ENCODE measurements around the gene MAP7D2.

Gene MAP7D2

DNA sequence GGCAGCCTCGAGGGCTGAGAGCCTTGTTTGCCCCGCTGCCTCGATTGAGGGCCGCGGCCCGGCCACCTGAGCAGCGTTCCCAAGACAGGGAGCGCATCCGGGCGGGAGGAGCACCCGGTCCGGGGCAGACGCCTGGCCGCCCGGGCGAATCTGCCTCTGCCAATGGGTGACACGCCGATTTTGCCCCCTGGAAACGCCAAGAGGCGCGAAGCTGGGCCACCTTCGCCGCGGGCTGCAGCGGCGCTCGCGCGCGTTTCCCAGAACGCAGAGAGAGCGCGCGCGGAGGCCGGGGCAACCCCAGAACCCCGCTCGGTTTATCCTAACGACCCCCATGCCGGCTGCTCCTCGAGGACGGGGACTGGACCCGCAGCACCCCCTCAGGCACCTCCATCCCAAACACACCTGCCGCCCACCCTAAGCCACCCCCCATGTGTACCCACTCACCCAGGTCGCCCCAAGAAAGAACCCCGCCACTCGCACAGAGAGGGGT, 575 bp downstream of the MAP7D2 start:
- H3K9ac ChIP-seq (ENCODE audit: insufficient read length, low read depth): peak overlapping the region; percentile 51
- H3K4me3 ChIP-seq (ENCODE audit: insufficient read length, low read depth): peak overlapping the region; percentile 55

DNA sequence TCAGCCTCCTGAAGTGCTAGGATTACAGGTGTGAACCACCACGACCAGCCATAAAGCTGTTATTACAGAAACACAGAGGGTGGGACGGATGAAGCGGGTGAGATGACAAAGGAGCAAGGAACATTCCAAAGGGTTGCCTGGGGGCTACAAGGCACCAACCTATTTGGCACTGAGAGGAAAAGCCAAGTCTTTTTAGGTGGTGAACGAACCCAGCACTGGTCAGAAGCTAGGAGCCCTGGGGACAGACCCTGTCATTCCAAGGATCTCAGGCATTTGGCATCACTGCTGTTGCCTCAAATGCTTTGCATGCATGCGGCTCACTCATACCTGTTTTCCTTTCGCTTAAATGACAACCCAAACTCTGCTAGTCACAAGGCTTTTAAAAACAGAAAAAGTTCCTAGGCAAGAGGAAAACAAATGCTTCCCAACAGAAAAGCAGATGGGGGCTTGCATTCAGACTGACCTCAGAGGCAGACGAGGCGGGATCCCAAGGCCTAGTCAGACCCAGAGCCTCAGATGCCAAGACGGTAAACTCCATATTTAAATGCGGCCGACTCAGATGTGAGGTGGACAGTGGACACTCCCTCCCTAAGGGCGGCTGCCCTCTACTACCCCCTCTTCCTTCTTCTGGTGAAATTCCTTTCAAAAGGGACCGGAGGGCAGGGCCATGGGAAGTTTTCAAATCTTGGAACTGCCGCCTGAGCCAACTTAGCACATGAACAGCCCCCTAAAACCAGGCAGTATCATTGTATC, 4.5 kb downstream of the MAP7D2 start:
- H3K4me1 ChIP-seq (ENCODE audit: insufficient read depth, insufficient read length): no peaks in the 10 kb centered on the region
- TF ChIP-seq ZNF274 (IDR thresholded peaks at IDR 0.05; ENCODE audit: low read depth, low read length) (no peak), YY1 (IDR thresholded peaks at IDR 0.05; ENCODE audit: insufficient read depth, insufficient read length) (no peak), SUZ12 (IDR thresholded peaks at IDR 0.05; ENCODE audit: extremely low read depth, insufficient read depth, insufficient read length) (no peak)
- no peak overlapping the region for H3K9ac ChIP-seq (ENCODE audit: insufficient read length, low read depth)
- H3K36me3 ChIP-seq (ENCODE audit: insufficient read depth, insufficient read length, low read length): no peaks in the 10 kb centered on the region
- H3K27me3 ChIP-seq (ENCODE audit: insufficient read depth, insufficient read length): peaks cover 29% of the 10 kb centered on the region
- no peaks in the 10 kb centered on the region for H3K9me3 ChIP-seq (ENCODE audit: insufficient read depth, low read length)
- H3K4me3 ChIP-seq (ENCODE audit: insufficient read length, low read depth): no peak overlapping the region
- DNase-seq (ENCODE audit: low read depth, low spot score): no peak

More for the DNA sequence above, 575 bp downstream of the MAP7D2 start:
- TF ChIP-seq YY1 (IDR thresholded peaks at IDR 0.05; ENCODE audit: insufficient read depth, insufficient read length) (no peak), ZNF274 (IDR thresholded peaks at IDR 0.05; ENCODE audit: low read depth, low read length) (no peak), SUZ12 (IDR thresholded peaks at IDR 0.05; ENCODE audit: extremely low read depth, insufficient read depth, insufficient read length) (no peak)
- Histone ChIP-seq H3K4me1 (ENCODE audit: insufficient read depth, insufficient read length) (no peaks in the 10 kb centered on the region), H3K36me3 (ENCODE audit: insufficient read depth, insufficient read length, low read length) (no peaks in the 10 kb centered on the region), H3K9me3 (ENCODE audit: insufficient read depth, low read length) (no peaks in the 10 kb centered on the region), H3K27me3 (ENCODE audit: insufficient read depth, insufficient read length) (peaks cover 32% of the 10 kb centered on the region)
- DNase-seq (ENCODE audit: low read depth, low spot score): no peak

DNA sequence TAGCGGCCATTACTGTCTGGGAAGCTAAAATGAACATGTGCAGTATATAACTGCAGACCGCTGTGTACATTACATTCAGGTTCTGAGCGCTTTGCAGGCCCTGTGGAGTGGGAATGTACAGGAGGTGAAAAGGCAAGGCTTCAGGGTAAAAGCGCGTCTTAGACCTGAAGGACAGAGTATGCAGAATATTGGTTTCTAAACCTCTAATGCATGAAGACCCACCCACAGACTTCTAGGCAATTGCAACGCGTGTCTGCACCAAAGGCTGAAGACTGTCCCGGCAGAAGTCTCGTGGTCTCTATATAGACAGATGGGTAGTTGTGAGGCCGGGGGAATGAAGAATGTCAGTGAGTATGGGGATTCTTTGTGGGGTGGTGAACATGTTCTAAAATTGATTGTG, 5.4 kb downstream of the MAP7D2 start:
- TF ChIP-seq YY1 (IDR thresholded peaks at IDR 0.05; ENCODE audit: insufficient read depth, insufficient read length) (no peak), SUZ12 (IDR thresholded peaks at IDR 0.05; ENCODE audit: extremely low read depth, insufficient read depth, insufficient read length) (no peak), ZNF274 (IDR thresholded peaks at IDR 0.05; ENCODE audit: low read depth, low read length) (no peak)
- H3K27me3 ChIP-seq (ENCODE audit: insufficient read depth, insufficient read length): peaks cover 19% of the 10 kb centered on the region
- no peak overlapping the region for H3K4me3 ChIP-seq (ENCODE audit: insufficient read length, low read depth)
- DNase-seq (ENCODE audit: low read depth, low spot score): no peak
- H3K36me3 ChIP-seq (ENCODE audit: insufficient read depth, insufficient read length, low read length): no peaks in the 10 kb centered on the region
- no peaks in the 10 kb centered on the region for H3K4me1 ChIP-seq (ENCODE audit: insufficient read depth, insufficient read length)
- H3K9ac ChIP-seq (ENCODE audit: insufficient read length, low read depth): no peak overlapping the region
- H3K9me3 ChIP-seq (ENCODE audit: insufficient read depth, low read length): no peaks in the 10 kb centered on the region

DNA sequence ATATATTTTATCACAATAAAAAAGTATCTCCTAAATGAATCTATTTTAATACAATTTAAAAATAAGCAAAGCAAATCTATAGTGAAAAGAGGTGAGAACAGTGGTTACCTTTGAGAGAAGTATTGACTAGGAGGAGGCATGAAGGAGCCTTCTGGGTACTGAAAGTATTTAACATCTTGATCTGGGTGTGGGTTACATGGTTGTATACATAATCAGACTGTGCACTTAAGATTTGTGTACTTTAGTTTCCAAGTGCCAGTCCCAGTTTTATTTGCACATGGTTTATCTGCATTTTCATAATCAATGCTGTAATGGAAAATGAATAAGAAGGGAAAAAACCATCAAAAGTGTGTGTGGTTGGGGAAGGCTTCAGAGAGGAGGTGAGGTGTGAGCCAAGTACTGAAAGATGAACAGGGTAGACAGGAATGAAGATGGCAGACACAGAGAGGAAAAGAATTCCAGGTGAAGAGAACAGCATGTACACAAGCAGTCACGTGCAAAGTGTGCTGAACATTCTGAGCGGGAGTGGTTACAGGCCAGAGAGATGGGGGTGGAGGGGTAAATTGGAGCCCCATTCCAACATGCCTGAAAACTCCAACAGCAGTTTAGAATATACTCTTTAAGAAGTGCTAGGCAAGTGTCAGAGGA, 14.6 kb downstream of the MAP7D2 start:
- H3K4me3 ChIP-seq (ENCODE audit: insufficient read length, low read depth): no peak overlapping the region
- no peaks in the 10 kb centered on the region for H3K4me1 ChIP-seq (ENCODE audit: insufficient read depth, insufficient read length)
- no peaks in the 10 kb centered on the region for H3K9me3 ChIP-seq (ENCODE audit: insufficient read depth, low read length)
- no peak overlapping the region for H3K9ac ChIP-seq (ENCODE audit: insufficient read length, low read depth)
- no peak for TF ChIP-seq YY1 (IDR thresholded peaks at IDR 0.05; ENCODE audit: insufficient read depth, insufficient read length)
- TF ChIP-seq SUZ12 (IDR thresholded peaks at IDR 0.05; ENCODE audit: extremely low read depth, insufficient read depth, insufficient read length): no peak
- TF ChIP-seq ZNF274 (IDR thresholded peaks at IDR 0.05; ENCODE audit: low read depth, low read length): no peak
- DNase-seq (ENCODE audit: low read depth, low spot score): no peak
- no peaks in the 10 kb centered on the region for H3K27me3 ChIP-seq (ENCODE audit: insufficient read depth, insufficient read length)
- no peaks in the 10 kb centered on the region for H3K36me3 ChIP-seq (ENCODE audit: insufficient read depth, insufficient read length, low read length)

DNA sequence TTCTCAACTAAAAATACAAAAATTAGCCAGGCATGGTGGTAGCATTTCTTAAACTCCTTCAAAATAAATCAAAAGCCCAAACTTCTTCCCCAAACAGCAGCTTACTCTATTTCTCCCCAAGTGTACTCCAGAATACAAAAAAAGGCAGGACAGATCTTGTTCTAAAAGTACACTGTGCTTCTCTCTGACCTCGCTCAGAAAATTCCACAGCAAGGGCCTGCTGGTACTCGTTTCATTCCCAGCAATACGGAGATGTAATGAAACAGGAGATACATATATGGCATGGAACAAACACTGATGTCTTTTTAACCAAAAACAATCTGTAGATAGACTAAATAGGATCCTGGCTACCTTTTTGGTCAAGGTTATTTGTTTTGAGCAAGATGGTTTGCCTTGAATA, 25.2 kb downstream of the MAP7D2 start:
- TF ChIP-seq YY1 (IDR thresholded peaks at IDR 0.05; ENCODE audit: insufficient read depth, insufficient read length) (no peak), SUZ12 (IDR thresholded peaks at IDR 0.05; ENCODE audit: extremely low read depth, insufficient read depth, insufficient read length) (no peak), ZNF274 (IDR thresholded peaks at IDR 0.05; ENCODE audit: low read depth, low read length) (no peak)
- H3K9ac ChIP-seq (ENCODE audit: insufficient read length, low read depth): no peak overlapping the region
- no peaks in the 10 kb centered on the region for H3K27me3 ChIP-seq (ENCODE audit: insufficient read depth, insufficient read length)
- H3K9me3 ChIP-seq (ENCODE audit: insufficient read depth, low read length): no peaks in the 10 kb centered on the region
- no peaks in the 10 kb centered on the region for H3K4me1 ChIP-seq (ENCODE audit: insufficient read depth, insufficient read length)
- no peak overlapping the region for H3K4me3 ChIP-seq (ENCODE audit: insufficient read length, low read depth)
- no peaks in the 10 kb centered on the region for H3K36me3 ChIP-seq (ENCODE audit: insufficient read depth, insufficient read length, low read length)
- DNase-seq (ENCODE audit: low read depth, low spot score): no peak

DNA sequence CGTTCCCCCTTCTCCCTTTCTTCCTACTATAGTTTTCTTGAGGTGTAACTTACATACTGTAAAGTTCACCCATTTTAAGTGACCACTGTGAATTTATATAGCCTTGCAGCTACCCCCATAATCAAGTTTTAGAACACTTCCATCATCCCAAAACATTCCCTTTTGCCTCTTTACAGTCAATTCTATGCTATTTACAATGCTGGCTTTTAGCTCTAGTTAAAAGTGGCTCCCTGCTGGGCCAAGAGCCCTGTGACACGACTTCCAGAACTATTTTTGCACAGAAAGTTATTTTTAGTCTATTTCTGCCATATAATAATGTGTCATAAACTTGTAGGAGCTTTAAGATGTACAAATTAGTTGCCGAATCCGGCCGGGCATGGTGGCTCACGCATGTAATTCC, 26.9 kb downstream of the MAP7D2 start:
- Histone ChIP-seq H3K27me3 (ENCODE audit: insufficient read depth, insufficient read length) (no peaks in the 10 kb centered on the region), H3K4me3 (ENCODE audit: insufficient read length, low read depth) (no peak overlapping the region), H3K36me3 (ENCODE audit: insufficient read depth, insufficient read length, low read length) (no peaks in the 10 kb centered on the region), H3K9me3 (ENCODE audit: insufficient read depth, low read length) (no peaks in the 10 kb centered on the region), H3K4me1 (ENCODE audit: insufficient read depth, insufficient read length) (no peaks in the 10 kb centered on the region), H3K9ac (ENCODE audit: insufficient read length, low read depth) (no peak overlapping the region)
- no peak for TF ChIP-seq YY1 (IDR thresholded peaks at IDR 0.05; ENCODE audit: insufficient read depth, insufficient read length)
- no peak for DNase-seq (ENCODE audit: low read depth, low spot score)

DNA sequence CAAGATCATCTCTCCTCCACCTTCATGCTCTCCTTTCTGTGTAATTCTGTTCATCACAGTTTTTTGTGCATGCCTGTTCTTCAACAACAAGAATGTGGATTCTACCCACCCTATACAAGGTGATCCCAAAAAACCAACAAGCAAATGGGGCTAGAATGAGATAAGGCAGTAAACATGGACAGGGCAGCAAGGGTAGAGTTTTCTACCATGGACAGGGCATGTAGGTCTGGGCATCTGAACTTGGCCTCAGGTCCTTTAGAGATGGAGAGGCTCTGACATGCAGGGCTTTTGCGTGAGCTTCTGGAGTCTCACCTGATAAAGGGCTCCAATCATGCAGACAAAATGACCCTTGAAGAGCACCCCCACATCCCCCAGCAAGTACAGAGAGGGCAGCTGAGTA, 36.4 kb downstream of the MAP7D2 start:
- no peak for TF ChIP-seq YY1 (IDR thresholded peaks at IDR 0.05; ENCODE audit: insufficient read depth, insufficient read length)
- TF ChIP-seq SUZ12 (IDR thresholded peaks at IDR 0.05; ENCODE audit: extremely low read depth, insufficient read depth, insufficient read length): no peak
- TF ChIP-seq ZNF274 (IDR thresholded peaks at IDR 0.05; ENCODE audit: low read depth, low read length): no peak
- no peak overlapping the region for H3K4me3 ChIP-seq (ENCODE audit: insufficient read length, low read depth)
- H3K27me3 ChIP-seq (ENCODE audit: insufficient read depth, insufficient read length): no peaks in the 10 kb centered on the region
- no peak overlapping the region for H3K9ac ChIP-seq (ENCODE audit: insufficient read length, low read depth)
- no peaks in the 10 kb centered on the region for H3K9me3 ChIP-seq (ENCODE audit: insufficient read depth, low read length)
- H3K36me3 ChIP-seq (ENCODE audit: insufficient read depth, insufficient read length, low read length): no peaks in the 10 kb centered on the region
- DNase-seq (ENCODE audit: low read depth, low spot score): no peak
- no peaks in the 10 kb centered on the region for H3K4me1 ChIP-seq (ENCODE audit: insufficient read depth, insufficient read length)
